Measurements from ENCODE around the gene NHLH1.

Gene NHLH1

DNA sequence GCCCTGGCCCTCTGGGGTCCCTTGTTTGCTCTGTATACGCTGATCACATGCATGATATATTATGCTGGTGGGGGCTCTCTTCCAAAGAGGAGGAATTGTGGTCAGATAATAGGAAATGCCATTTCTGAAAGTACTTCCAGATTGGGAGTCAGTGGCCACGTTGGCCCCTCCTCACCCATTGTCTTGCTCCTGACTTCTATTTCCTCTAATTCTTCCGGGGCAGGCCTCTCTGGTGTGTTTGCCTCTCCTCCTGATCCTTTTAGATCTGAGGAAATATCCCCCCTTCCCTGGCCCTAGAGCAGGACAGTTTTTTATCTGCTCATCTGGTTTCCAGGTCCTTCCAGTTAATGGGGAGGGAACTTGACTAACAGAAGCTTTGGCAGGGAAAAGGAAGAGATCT, 36.4 kb downstream of the NHLH1 start:
- H3K27me3 Mint-ChIP-seq = peaks cover 79% of the 10 kb centered on the region
- CTCF ChIA-PET = no interaction called here

DNA sequence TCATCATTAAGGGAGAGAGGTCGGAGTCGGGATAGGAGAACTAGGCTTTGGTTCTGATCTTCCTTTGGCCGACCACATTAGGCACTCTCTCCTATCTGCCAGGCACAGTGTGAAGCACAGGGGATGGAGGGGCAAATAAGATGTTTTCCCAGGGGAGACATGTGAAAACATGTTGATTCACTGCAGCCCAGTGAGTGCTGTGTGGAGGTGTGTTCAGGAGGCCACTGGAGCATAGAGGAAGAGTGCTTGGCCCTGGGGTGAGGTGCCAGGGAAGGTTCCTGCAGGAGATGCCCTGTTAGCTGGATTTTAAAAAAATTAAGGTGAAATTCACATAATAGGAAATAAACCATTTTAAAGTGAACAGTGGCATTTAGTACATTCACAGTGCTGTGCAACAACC, 37.2 kb downstream of the NHLH1 start:
- H3K9me3 Mint-ChIP-seq = no peaks in the 10 kb centered on the region

More for the DNA sequence above, 36.4 kb downstream of the NHLH1 start:
- Mint-ChIP-seq H3K4me3 (no peak overlapping the region), H3K36me3 (no peaks in the 10 kb centered on the region), H3K9me3 (no peaks in the 10 kb centered on the region), H3K27ac (no peak overlapping the region), H3K4me1 (peaks cover 2% of the 10 kb centered on the region)
- no peak for DNase-seq

DNA sequence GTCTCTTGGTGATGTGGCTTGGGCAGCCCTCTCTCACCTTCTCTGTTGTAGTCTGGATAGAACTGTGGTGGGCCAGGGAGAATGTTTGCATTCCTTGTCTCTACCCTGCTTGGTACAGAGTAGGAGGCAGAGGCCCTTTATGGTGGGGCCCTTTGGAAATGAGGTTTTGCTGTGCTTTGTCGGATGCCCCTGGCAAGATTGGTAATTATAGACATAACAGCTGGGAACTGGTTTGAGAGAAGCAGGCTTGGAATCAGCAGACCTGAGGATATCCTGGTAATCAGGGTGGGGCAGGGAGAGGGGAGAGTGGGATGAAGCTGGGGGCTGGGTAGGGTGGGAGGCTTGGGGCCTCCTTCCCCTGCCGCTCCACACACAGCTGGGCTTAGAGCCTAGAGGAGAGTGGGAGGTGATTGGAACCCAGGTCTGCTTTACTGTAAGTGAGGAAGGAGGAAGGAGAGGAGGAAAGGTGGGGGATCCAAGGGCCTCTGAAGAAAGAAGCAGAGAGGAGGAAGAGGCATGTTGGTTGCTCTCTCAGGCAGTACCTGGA, 38.5 kb downstream of the NHLH1 start:
- Mint-ChIP-seq H3K4me1 (peaks cover 2% of the 10 kb centered on the region), H3K27me3 (peaks cover 73% of the 10 kb centered on the region), H3K9me3 (no peaks in the 10 kb centered on the region), H3K36me3 (no peaks in the 10 kb centered on the region), H3K4me3 (no peak overlapping the region), H3K27ac (no peak overlapping the region)
- DNase-seq = no peak
- CTCF ChIA-PET = no interaction called here

More for the DNA sequence above, 37.2 kb downstream of the NHLH1 start:
- H3K36me3 Mint-ChIP-seq = no peaks in the 10 kb centered on the region
- DNase-seq = no peak
- H3K27me3 Mint-ChIP-seq = peaks cover 73% of the 10 kb centered on the region
- peaks cover 2% of the 10 kb centered on the region for H3K4me1 Mint-ChIP-seq
- no peak overlapping the region for H3K27ac Mint-ChIP-seq
- no peak overlapping the region for H3K4me3 Mint-ChIP-seq
- CTCF ChIA-PET = no interaction called here

DNA sequence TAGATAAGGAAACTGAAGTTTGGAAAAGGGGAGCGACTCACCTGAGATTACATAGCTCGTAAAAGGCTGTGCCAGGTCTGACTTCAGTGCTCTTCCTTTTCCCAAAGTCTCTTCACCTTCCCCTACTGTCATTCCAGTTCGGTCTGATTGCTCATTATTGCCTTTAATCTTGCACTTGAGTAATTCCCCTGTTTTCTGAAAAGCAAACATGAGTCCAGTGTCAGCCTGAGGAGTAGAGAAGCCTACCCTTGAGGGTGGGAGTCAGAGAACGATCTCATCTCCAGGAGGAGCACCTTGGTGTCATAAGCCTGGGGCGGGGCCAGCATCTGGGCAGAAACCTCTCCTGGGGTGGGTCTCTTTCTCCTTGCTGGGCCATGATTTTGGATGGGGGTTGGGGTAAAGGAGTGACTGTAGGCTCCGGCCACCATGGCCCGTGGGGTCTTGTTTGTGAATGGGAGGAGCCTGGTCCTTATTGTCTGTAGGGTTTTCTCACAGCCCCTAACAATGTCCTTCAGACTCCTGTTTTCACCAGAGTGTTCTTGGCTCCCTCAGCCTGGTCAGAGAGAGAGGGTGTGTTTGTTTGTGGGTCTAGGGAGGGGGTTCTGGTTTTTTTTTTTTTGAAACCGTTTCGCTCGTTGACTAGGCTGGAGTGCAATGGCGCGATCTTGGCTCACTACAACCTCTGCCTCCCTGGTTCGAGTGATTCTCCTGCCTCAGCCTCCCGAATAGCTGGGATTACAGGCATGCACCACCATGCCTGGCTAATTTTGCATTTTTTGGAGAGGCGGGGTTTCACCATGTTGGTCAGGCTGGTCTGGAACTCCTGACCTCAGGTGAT, 39.5 kb downstream of the NHLH1 start:
- Mint-ChIP-seq H3K27ac (no peak overlapping the region), H3K9me3 (no peaks in the 10 kb centered on the region), H3K27me3 (peaks cover 70% of the 10 kb centered on the region), H3K36me3 (no peaks in the 10 kb centered on the region), H3K4me3 (no peak overlapping the region), H3K4me1 (no peaks in the 10 kb centered on the region)
- no peak for DNase-seq
- CTCF ChIA-PET = no interaction called here

DNA sequence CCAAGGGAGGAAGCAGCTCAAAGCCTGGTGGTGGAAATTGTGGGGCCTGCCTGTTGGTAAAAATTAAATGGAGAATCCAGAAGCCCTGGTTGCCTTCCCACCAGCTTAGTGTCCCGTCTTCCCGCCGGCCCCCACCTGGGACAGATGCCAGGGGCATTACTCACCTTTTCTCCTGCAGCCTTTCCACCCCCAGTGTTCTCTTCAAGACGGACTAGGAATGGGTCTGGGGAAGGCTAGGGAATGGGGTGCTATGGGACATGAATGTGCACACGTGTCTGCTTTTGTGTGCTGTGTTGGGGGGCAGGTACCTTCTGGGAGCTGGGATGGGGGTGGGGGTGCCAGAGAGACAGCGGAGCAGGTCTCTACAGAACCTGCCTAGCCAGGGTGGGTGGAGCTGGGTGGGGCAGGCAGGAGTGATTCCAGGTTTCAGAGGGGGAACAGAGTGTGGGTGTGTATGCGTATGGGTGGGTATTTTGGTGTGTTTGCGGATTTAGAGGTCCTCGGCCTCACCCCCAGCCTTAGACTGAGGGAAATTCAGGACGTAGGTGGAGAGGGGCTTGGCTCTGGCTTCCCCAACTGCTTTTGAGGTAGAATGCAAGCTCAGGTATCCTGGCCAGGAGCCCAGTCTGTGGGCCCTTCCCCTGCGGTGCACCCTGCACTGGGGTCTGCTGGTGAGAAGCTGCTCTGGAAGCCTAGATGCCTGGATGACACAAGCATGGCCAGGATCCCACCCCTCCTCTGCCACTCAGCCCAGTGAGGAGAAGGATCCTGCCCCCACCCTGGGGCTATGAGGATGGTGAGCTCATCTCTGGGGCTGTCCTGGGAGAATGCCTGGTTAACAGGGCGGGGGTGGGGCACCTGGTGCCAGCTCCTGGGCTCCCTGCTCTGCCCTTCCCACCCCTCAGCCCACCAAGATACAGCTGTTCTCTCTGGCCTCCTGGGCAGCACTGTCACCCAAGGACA, 41.2 kb downstream of the NHLH1 start:
- Mint-ChIP-seq H3K27me3 (peaks cover 60% of the 10 kb centered on the region), H3K27ac (no peak overlapping the region), H3K36me3 (no peaks in the 10 kb centered on the region), H3K4me3 (no peak overlapping the region), H3K4me1 (no peaks in the 10 kb centered on the region), H3K9me3 (no peaks in the 10 kb centered on the region)
- no peak for DNase-seq
- CTCF ChIA-PET = interaction anchor here (0.9 to 1.4 kb wide), 2 partner anchors 11 to 31 kb away, joined by 3 read pairs; no protein-coding TSS in a partner anchor

DNA sequence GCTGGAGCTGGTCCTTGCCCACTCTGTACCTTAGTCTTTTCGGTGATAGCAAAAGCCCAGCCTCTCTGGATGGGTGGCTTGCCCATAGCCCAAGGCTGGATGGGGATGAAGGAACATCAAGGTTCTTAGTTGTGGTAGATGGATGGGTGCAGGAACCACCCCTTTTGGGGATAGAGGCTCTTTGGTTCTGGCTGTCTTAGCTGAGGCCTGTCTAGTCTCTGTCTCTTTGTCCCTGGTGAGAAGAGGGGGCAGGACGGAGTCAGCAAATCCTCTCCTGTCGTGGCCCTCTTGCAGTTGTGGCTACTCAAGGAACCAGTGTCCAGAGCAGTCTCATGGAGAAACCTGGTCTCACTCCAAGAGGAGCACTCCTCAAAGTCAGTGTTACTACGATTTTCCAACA, 42.0 kb downstream of the NHLH1 start:
- Mint-ChIP-seq H3K4me3 (no peak overlapping the region), H3K9me3 (no peaks in the 10 kb centered on the region), H3K27ac (no peak overlapping the region), H3K27me3 (peaks cover 57% of the 10 kb centered on the region), H3K36me3 (no peaks in the 10 kb centered on the region), H3K4me1 (no peaks in the 10 kb centered on the region)
- CTCF ChIA-PET = interaction anchor here (1.4 kb wide), 1 partner anchor 11 kb away, joined by 3 read pairs; no protein-coding TSS in a partner anchor
- DNase-seq = no peak

DNA sequence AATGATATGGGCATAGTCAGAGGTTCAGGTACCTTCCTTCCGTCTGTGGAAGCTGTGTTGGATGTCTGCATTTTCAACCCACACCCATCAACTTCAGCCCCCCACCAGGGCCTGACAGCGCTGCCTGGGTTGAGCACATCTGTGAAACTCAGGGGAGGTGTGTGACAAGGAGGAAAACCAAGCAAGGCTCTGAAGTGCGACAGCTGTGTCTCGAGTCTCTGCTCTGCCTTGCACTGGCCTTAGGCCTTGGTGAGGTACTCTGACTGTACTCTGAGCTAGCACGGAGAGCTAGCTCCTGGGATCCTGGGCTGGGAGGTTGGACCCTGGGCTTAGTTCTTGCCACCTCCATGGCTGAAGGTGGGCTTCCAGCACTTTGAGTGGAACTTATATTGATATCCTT, 42.6 kb downstream of the NHLH1 start:
- Mint-ChIP-seq H3K9me3 (no peaks in the 10 kb centered on the region), H3K27me3 (peaks cover 55% of the 10 kb centered on the region), H3K4me1 (no peaks in the 10 kb centered on the region), H3K4me3 (no peak overlapping the region), H3K36me3 (no peaks in the 10 kb centered on the region), H3K27ac (no peak overlapping the region)
- CTCF ChIA-PET = interaction anchor here (1.4 kb wide), 1 partner anchor 12 kb away, joined by 3 read pairs; no protein-coding TSS in a partner anchor
- no peak for DNase-seq

DNA sequence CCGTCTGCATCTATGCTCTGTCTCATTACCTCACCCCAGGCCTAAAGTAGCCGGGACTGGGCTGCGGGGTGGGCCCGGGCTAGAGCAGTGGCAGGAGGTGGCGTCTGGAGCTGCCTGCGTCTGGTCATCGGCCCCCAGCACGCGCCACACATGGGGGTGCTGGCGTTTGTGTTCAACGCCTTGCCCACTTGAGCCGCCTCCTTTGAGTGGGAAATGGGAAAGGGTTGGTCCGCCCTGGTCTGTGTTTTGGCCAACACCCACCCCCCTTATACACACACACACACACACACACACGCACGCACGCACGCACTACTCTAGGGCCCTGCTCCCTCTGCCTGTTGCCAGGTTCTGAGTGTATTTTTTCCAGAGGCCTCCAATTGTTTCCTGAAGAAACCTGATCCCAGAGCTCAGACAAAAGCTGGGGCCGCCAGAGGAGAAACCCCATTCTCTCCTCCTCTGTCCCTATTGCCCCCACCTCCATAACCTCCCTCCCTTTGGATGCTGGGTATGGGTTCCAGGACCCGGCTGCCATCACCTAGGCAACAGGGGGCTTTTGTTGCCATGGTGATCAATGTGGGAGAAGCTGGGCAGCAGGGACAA, 43.6 kb downstream of the NHLH1 start:
- no peak for DNase-seq
- CTCF ChIA-PET = no interaction called here
- H3K36me3 Mint-ChIP-seq = no peaks in the 10 kb centered on the region
- H3K27me3 Mint-ChIP-seq = peaks cover 45% of the 10 kb centered on the region
- no peaks in the 10 kb centered on the region for H3K4me1 Mint-ChIP-seq
- no peaks in the 10 kb centered on the region for H3K9me3 Mint-ChIP-seq
- no peak overlapping the region for H3K4me3 Mint-ChIP-seq
- H3K27ac Mint-ChIP-seq = no peak overlapping the region

DNA sequence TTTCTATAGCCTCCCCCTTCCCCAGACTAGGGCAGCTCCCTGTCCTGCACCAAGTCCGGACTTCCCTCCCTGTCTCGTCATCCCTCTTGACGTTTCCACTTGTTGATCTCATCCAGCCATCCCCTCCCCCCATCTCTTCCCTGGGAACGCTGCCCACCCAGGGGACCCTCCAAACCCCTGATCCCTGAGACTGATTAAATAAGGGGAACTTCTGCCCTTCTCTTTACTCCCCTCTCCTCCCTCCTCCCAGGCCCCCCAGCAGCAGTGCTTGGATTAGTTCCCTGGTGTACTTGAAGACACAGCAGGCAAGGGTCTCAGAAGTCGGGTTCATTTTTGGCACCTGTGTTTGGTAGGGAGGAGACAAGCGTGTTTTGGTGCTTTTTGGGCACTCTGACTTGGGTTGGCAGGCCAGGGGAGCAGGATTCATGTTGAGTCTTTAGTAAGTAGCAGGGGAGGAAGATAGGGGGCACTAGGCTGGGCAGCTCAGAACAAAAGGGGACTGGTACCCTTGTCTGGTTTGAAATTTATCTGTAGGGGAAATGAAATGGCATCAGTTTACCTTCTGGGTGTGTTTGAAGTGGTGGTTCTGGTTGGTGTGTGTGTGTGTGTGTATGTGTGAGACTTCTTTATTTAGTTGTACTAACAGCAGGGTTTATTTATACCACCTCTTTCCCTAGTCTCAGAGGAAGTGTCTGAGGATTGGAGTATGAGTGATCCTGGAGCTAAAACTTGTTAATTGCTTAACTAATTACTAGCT, 44.6 kb downstream of the NHLH1 start:
- Mint-ChIP-seq H3K27me3 (peaks cover 45% of the 10 kb centered on the region), H3K36me3 (no peaks in the 10 kb centered on the region), H3K4me1 (no peaks in the 10 kb centered on the region), H3K4me3 (no peak overlapping the region), H3K27ac (no peak overlapping the region), H3K9me3 (no peaks in the 10 kb centered on the region)
- DNase-seq = no peak
- CTCF ChIA-PET = interaction anchor here (0.6 kb wide), 1 partner anchor 251 kb away, joined by 4 read pairs; no protein-coding TSS in a partner anchor

DNA sequence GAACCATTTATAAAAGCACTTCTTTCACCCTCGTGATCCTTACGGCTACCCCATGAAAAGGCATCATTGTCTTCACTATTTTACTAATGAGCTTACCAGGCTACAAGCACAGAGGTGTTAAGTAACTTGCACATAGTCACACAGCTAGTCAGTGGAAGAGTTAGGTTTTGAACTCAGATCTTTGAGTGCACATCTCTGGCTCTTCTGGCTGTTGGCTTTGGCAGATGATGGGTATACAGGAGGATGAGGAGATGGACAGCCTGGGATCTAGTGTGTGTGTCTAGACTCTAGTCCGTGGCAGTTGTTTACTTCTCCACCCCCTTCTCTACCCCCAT, 45.1 kb downstream of the NHLH1 start:
- H3K9me3 Mint-ChIP-seq = no peaks in the 10 kb centered on the region
- H3K4me3 Mint-ChIP-seq = no peak overlapping the region
- no peaks in the 10 kb centered on the region for H3K36me3 Mint-ChIP-seq
- peaks cover 50% of the 10 kb centered on the region for H3K27me3 Mint-ChIP-seq
- H3K27ac Mint-ChIP-seq = no peak overlapping the region
- no peak for DNase-seq
- CTCF ChIA-PET = interaction anchor here (0.6 kb wide), 1 partner anchor 251 kb away, joined by 4 read pairs; no protein-coding TSS in a partner anchor
- no peaks in the 10 kb centered on the region for H3K4me1 Mint-ChIP-seq

DNA sequence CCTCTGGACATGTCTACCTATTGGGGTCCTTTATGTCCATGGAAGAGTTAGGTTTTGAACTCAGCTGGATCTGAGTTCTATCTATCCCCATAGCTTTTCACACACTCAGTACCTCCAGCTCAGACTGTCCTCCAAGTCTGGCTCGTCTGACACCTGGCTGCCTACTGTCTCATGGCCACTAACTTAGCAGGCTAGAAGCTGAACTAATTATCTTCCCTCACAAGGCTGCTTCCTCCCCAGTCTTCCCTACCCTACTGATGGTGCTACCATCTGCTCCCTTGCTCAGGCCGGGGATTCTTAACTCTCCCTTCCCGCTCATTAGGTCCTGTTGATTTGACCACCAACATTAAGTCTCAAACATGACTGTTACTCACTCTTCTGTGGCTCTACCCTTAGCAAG, 46.8 kb downstream of the NHLH1 start:
- no peak overlapping the region for H3K4me3 Mint-ChIP-seq
- no peak for DNase-seq
- no peaks in the 10 kb centered on the region for H3K9me3 Mint-ChIP-seq

DNA sequence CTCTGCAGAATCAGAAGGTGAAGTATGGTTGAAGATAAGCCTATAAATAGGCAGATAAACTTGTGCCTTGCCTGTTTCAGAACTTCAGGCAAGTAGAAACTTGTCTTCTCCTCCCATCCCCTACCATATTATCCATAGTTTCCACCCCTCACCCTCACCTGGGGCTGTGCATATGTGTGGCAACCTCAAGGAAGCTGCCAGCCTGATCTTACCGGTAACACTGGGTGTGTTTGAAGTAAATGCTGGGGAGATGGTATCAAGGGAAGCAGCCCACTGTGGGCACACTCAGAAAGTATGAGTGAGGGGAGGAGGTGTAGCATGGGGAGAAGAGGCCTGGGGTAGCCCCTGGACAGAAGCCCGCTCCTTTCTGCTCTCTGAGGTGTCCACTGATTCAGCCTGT, 48.0 kb downstream of the NHLH1 start:
- H3K36me3 Mint-ChIP-seq = no peaks in the 10 kb centered on the region
- CTCF ChIA-PET = no interaction called here
- no peaks in the 10 kb centered on the region for H3K9me3 Mint-ChIP-seq
- H3K27ac Mint-ChIP-seq = no peak overlapping the region
- peaks cover 61% of the 10 kb centered on the region for H3K27me3 Mint-ChIP-seq
- no peak for DNase-seq
- no peak overlapping the region for H3K4me3 Mint-ChIP-seq
- no peaks in the 10 kb centered on the region for H3K4me1 Mint-ChIP-seq

More for the DNA sequence above, 46.8 kb downstream of the NHLH1 start:
- H3K27me3 Mint-ChIP-seq = peaks cover 59% of the 10 kb centered on the region
- H3K36me3 Mint-ChIP-seq = no peaks in the 10 kb centered on the region
- H3K4me1 Mint-ChIP-seq = no peaks in the 10 kb centered on the region
- CTCF ChIA-PET = no interaction called here
- no peak overlapping the region for H3K27ac Mint-ChIP-seq

DNA sequence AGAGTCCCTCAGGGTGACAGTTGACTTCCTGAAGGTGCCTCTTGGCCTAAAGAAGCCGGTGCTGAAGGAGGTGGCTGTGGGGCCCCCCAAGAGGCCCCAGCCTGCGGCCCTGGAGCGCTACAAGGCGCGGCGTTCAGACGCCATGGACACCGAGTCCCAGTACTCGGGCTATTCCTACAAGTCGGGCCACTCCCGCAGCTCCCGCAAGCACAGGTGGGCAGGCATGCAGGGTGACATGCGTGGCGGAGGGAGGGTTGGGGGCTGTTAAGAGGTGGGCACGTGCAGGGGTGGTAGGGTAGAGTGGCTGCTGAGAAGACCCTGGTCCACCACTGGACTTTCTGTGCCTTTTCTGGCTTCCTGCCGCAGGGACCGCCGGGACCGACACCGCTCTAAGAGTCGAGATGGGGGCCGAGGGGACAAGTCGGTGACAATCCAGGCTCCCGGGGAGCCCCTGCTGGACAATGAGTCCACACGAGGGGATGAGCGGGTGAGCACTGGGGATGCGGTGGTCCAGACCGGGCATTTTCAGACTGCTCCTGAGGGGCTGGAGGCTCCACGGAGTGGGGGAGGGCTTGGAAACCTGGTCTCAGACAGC, 48.9 kb downstream of the NHLH1 start:
- Mint-ChIP-seq H3K36me3 (no peaks in the 10 kb centered on the region), H3K9me3 (no peaks in the 10 kb centered on the region), H3K27ac (no peak overlapping the region), H3K4me3 (no peak overlapping the region), H3K27me3 (peaks cover 63% of the 10 kb centered on the region), H3K4me1 (no peaks in the 10 kb centered on the region)
- DNase-seq = no peak
- CTCF ChIA-PET = interaction anchor here (1.0 to 1.3 kb wide), 2 partner anchors 39 to 314 kb away, joined by 3 read pairs; no protein-coding TSS in a partner anchor

Measured in activated naive CD4-positive, alpha-beta T cell treated with anti-CD3 and anti-CD28 coated beads, Interleukin-2, amount 10 ng/mL, durations not matched to agents 7 days and 5 days (primary cell).